SJSA1 (cell line): ENCODE results near the gene B4GALNT1. TPM values are rescaled to one million over a fixed set of nuclear protein-coding genes. Genes with fewer than 3 reads are reported as not detected.

Experiments used
- DNase-seq, 2 experiments: peaks; one replicate each; pipeline ENCODE4 v3.0.0-alpha.2; 2015 to 2020; ENCODE audit warnings: low spot score in 2 of 2, low read depth in 1 of 2
- H3K27ac ChIP-seq: fragments of 250-450 bp; sonication (Bioruptor Pico); 2 replicates; pipeline ENCODE4 v1.5.1; 2020; ENCODE audit warnings: mild to moderate bottlenecking, moderate library complexity
- H3K27me3 ChIP-seq: fragments of 250-450 bp; sonication (Bioruptor Pico); replicated peaks from 2 replicates; pipeline ENCODE4 v1.5.1; 2020; ENCODE audit warnings: mild to moderate bottlenecking, moderate library complexity
- H3K36me3 ChIP-seq: fragments of 250-450 bp; sonication (Bioruptor Pico); 2 replicates; pipeline ENCODE4 v1.5.1; 2020; ENCODE audit warnings: mild to moderate bottlenecking
- H3K4me1 ChIP-seq: fragments of 250-450 bp; sonication (Bioruptor Pico); replicated peaks from 2 replicates; pipeline ENCODE4 v1.6.1; 2021; ENCODE audit warnings: mild to moderate bottlenecking
- H3K4me3 ChIP-seq: fragments of 250-450 bp; sonication (Bioruptor Pico); 2 replicates; pipeline ENCODE4 v1.5.1; 2020; ENCODE audit warnings: mild to moderate bottlenecking
- H3K9me3 ChIP-seq: fragments of 250-450 bp; sonication (Bioruptor Pico); replicated peaks from 2 replicates; pipeline ENCODE4 v1.5.1; 2020; ENCODE audit warnings: mild to moderate bottlenecking
- total RNA-seq: library from RNA; depleted of rRNA; stranded (reverse); fragments of >200 nt; shearing (Covaris generic); gene quantifications from 2 replicates; pipeline ENCODE4 v1.2.3, GENCODE V29; 2014; rRNA removed

Gene B4GALNT1
- total RNA-seq, 1 experiment from 2014 or later: 950 TPM

- Histone ChIP-seq H3K9me3 (no peaks in the 10 kb centered on the region), H3K27me3 (no peaks in the 10 kb centered on the region), H3K4me1 (peaks cover 11% of the 10 kb centered on the region), H3K27ac (no peak overlapping the region), H3K4me3 (no peak overlapping the region), H3K36me3 (no peaks in the 10 kb centered on the region)
- peak in 1 of 2 experiments; percentile 82 for DNase-seq
Observed at GRCh38 chr12:57576613-57577160, 56.3 kb downstream of the B4GALNT1 start.

Other genes starting within 250 kb of the B4GALNT1 start
- gene R3HDM2, start 202.2 kb downstream of the B4GALNT1 start, total RNA-seq: 14.2 and 18.4 TPM in 2 replicates
- 0.18 and 0.88 TPM in 2 replicates for gene INHBC, start 198.4 kb downstream of the B4GALNT1 start, total RNA-seq
- 2.2 and 2.5 TPM in 2 replicates for gene INHBE, start 177.9 kb downstream of the B4GALNT1 start, total RNA-seq
- 225 and 323 TPM in 2 replicates for gene GLI1, start 173.4 kb downstream of the B4GALNT1 start, total RNA-seq
- gene ARHGAP9, start 153.3 kb downstream of the B4GALNT1 start, total RNA-seq: 30.6 TPM in 2 replicates
- 3,352 and 4,750 TPM in 2 replicates for gene MARS1, start 145.1 kb downstream of the B4GALNT1 start, total RNA-seq
- 564 and 686 TPM in 2 replicates for gene DDIT3, start 112.7 kb downstream of the B4GALNT1 start, total RNA-seq
- 63.3 and 70.5 TPM in 2 replicates for gene MBD6, start 110.4 kb downstream of the B4GALNT1 start, total RNA-seq
- 3,855 and 4,325 TPM in 2 replicates for gene DCTN2, start 86.0 kb downstream of the B4GALNT1 start, total RNA-seq
- gene KIF5A, start 83.2 kb downstream of the B4GALNT1 start, total RNA-seq: 2.1 and 2.8 TPM in 2 replicates
- 544 and 654 TPM in 2 replicates for gene PIP4K2C, start 42.0 kb downstream of the B4GALNT1 start, total RNA-seq
- gene DTX3, start 28.4 kb downstream of the B4GALNT1 start, total RNA-seq: 187 and 286 TPM in 2 replicates
- gene ARHGEF25, start 21.8 kb downstream of the B4GALNT1 start, total RNA-seq: 107 and 145 TPM in 2 replicates
- 4,436 and 6,328 TPM in 2 replicates for gene OS9, start 60.9 kb upstream of the B4GALNT1 start, total RNA-seq
- 0.78 and 0.89 TPM in 2 replicates for gene AGAP2, start 105.5 kb upstream of the B4GALNT1 start, total RNA-seq
- 429 and 571 TPM in 2 replicates for gene TSPAN31, start 111.8 kb upstream of the B4GALNT1 start, total RNA-seq
- gene CDK4, start 119.1 kb upstream of the B4GALNT1 start, total RNA-seq: 3,953 and 4,723 TPM in 2 replicates
- 88.7 and 107 TPM in 2 replicates for gene MARCHF9, start 121.9 kb upstream of the B4GALNT1 start, total RNA-seq
- gene CYP27B1, start 133.9 kb upstream of the B4GALNT1 start, total RNA-seq: 12.9 and 21.9 TPM in 2 replicates
- 173 and 193 TPM in 2 replicates for gene METTL1, start 138.9 kb upstream of the B4GALNT1 start, total RNA-seq
- gene EEF1AKMT3, start 139.4 kb upstream of the B4GALNT1 start, total RNA-seq: 53.1 and 62.2 TPM in 2 replicates
- gene TSFM, start 149.6 kb upstream of the B4GALNT1 start, total RNA-seq: 591 and 596 TPM in 2 replicates
- 6.0 and 6.6 TPM in 2 replicates for gene AVIL, start 185.5 kb upstream of the B4GALNT1 start, total RNA-seq
- gene CTDSP2, start 213.5 kb upstream of the B4GALNT1 start, total RNA-seq: 420 and 508 TPM in 2 replicates